A549 (cell line): Measurements from ENCODE around the gene MPPED1.

Source experiments
- CBX8 ChIP-seq: fragments of 200-600 bp; sonication (generic); IDR thresholded peaks from 2 replicates; pipeline ENCODE4 v1.6.1; 2016
- CEBPB ChIP-seq, 2 experiments: fragments of >200 bp in 1 of 2; sonication (Bioruptor Twin) in 1 of 2; formaldehyde crosslinking in 1 of 2; IDR thresholded peaks; 2 replicates each; pipeline ENCODE4 v1.6.1; 2012 to 2016
- CHD2 ChIP-seq: fragments of 150-350 bp; IDR thresholded peaks from 2 replicates; pipeline ENCODE4 v1.6.1; 2014; ENCODE audit warnings: low read length; ENCODE audit not compliant: partially characterized antibody
- EHMT2 ChIP-seq: fragments of 200-600 bp; sonication (generic); IDR thresholded peaks from 2 replicates; pipeline ENCODE4 v1.6.1; 2016; ENCODE audit warnings: antibody characterized with exemption, low read depth, mild to moderate bottlenecking, moderate library complexity
- GATA3 ChIP-seq: IDR thresholded peaks from 2 replicates; pipeline ENCODE4 v1.6.1; 2012; ENCODE audit warnings: borderline replicate concordance
- HOXA7 ChIP-seq: fragments of 250-450 bp; sonication (Bioruptor Pico); IDR thresholded peaks from 2 replicates; pipeline ENCODE4 v1.5.0; 2020; ENCODE audit warnings: mild to moderate bottlenecking, moderate library complexity
- JUN ChIP-seq, 2 experiments: fragments of >200 bp; sonication (Bioruptor Twin); formaldehyde crosslinking; IDR thresholded peaks; 2 replicates in 1 of 2; 3 replicates in 1 of 2; pipeline ENCODE4 v1.6.1; 2016 to 2017
- MYC ChIP-seq: IDR thresholded peaks from 2 replicates; pipeline ENCODE4 v1.6.1; 2012; ENCODE audit warnings: mild to moderate bottlenecking, inconsistent platforms, low read length, improper control_type of control experiment, borderline replicate concordance
- NPAS2 ChIP-seq: fragments of 250-450 bp; sonication (Bioruptor Pico); IDR thresholded peaks from 2 replicates; pipeline ENCODE4 v1.8.0; 2022; ENCODE audit warnings: mild to moderate bottlenecking, moderate library complexity, borderline replicate concordance
- POLR2A ChIP-seq: IDR thresholded peaks from 2 replicates; pipeline ENCODE4 v1.6.1; 2012; ENCODE audit warnings: mild to moderate bottlenecking, low read length
- RFX5 ChIP-seq: fragments of 450-650 bp; IDR thresholded peaks from 2 replicates; pipeline ENCODE4 v1.7.1; 2014; ENCODE audit warnings: antibody characterized with exemption, mild to moderate bottlenecking, moderate library complexity
- TF ChIP-seq, protein P1 (sequence below): fragments of >200 bp; sonication (Bioruptor Twin); formaldehyde crosslinking; IDR thresholded peaks from 3 replicates; pipeline ENCODE4 v1.5.1; 2016

DNA sequence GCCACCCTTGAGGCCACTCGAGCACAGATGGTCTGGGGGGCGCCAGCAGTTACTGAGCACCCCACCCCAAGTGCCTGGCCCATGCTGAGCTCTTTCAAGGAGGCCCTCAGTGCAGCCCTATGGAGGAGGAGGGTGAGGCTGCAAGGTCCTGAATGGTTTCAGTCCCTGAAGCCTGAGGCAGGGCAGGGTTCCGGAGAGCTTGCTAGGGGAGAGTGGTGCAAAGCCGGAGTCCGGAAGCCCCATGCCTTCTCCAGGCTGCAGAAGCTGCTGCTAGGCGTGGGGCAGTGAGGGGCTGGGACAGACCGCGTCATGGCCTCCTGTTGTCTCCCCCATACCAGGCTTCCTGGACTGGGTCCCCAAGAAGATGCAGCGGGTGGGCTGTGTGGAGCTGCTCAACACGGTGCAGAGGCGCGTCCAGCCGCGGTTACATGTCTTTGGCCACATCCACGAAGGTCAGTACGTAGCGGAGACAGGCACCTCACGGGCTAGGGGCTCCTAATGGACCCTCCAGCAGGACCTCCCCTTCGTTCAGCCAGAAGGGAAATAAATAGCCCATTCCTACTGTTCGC, 90.6 kb downstream of the MPPED1 start:
- TF ChIP-seq POLR2A, result no peak
- TF ChIP-seq, protein P1, sequence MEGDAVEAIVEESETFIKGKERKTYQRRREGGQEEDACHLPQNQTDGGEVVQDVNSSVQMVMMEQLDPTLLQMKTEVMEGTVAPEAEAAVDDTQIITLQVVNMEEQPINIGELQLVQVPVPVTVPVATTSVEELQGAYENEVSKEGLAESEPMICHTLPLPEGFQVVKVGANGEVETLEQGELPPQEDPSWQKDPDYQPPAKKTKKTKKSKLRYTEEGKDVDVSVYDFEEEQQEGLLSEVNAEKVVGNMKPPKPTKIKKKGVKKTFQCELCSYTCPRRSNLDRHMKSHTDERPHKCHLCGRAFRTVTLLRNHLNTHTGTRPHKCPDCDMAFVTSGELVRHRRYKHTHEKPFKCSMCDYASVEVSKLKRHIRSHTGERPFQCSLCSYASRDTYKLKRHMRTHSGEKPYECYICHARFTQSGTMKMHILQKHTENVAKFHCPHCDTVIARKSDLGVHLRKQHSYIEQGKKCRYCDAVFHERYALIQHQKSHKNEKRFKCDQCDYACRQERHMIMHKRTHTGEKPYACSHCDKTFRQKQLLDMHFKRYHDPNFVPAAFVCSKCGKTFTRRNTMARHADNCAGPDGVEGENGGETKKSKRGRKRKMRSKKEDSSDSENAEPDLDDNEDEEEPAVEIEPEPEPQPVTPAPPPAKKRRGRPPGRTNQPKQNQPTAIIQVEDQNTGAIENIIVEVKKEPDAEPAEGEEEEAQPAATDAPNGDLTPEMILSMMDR, result no peak
- TF ChIP-seq CEBPB (IDR thresholded peaks at IDR 0.05), result no peak
- TF ChIP-seq EHMT2, result no peak
- no peak for TF ChIP-seq JUN (IDR thresholded peaks at IDR 0.05)
- no peak for TF ChIP-seq RFX5
- TF ChIP-seq NPAS2 (CRISPR knock-in tag), result no peak
- no peak for TF ChIP-seq CBX8
- TF ChIP-seq GATA3, result no peak
- no peak for TF ChIP-seq HOXA7 (CRISPR knock-in tag)
- no peak for TF ChIP-seq CHD2
- TF ChIP-seq MYC, result no peak
